Femur (tissue), 1 donor: ENCODE results near the gene SLC9A9.
A peak's percentile ranks its signal among the peaks of the same experiment; 100 is the strongest.

Experiments
- DNase-seq: peaks from one replicate; pipeline ENCODE4 v3.0.0-alpha.2; 2017

Gene SLC9A9

DNA sequence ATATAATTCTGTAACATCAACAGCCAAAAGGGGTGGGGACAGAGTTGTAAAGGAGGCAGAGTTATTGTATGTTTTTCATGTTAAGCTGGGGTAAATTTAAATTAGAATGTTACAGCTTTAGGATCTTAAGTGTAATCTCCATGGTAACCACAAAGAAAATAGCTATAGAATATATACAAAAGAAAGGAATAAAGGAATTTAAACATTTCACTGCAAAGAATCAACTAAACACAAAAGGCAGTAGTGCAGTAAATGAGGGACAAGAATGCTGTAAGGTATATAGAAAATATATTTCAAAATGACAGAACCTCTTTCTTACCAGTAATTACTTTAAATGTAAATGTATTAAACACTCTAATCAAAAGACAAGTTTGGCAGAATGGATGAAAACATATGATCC lies 361.7 kb downstream of the SLC9A9 start:
- DNase-seq = no peak

DNA sequence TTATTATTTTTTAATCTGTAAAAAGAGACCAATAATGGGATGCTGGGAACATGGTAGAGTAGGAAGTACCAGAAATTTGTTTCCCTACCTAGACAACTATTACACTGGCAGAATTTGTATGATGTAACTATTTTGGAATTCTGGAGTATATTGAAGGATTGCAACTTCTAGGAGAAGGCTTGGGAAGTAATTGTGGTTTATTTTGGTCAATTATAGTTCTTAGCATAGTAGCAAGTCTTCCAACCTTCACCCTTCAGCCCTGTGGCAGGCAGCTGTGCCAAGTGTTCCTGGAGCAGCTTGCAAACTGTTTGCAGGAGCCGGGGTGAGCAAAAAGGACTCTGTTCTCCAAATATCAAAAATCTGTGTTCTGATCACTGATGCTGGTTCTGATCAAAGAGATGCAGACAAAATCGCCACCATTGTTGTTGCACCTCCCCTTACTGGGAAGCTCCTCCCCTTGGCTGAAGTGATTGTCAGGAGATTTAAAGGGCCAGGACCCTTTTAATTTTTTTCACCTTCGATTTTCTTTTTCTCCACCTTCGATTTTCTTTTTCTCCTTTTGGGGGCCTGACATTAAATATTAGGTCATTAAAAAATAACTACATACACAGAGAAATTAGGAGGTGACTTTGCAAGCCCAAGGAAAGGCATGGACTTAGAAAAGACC lies 363.3 kb downstream of the SLC9A9 start:
- DNase-seq = no peak

DNA sequence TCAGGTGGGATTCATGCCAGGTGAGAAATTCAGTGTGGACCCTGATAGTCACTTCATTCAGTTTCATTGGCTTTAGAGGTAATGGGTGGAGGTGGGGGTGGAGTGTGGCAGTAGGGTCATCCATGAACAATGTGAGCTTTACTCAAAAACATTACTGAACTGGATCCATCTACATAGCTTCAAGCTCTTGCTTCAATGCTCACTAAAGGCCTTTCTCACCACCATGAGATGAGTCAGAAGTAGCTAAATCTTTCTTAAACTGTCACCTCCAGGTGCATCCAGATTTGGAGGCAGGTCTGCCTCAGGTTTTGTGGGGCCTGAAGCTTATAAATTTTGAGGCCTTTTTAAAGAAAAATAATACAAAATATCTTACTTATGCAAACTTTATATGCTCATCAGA lies 365.1 kb downstream of the SLC9A9 start:
- DNase-seq = no peak

DNA sequence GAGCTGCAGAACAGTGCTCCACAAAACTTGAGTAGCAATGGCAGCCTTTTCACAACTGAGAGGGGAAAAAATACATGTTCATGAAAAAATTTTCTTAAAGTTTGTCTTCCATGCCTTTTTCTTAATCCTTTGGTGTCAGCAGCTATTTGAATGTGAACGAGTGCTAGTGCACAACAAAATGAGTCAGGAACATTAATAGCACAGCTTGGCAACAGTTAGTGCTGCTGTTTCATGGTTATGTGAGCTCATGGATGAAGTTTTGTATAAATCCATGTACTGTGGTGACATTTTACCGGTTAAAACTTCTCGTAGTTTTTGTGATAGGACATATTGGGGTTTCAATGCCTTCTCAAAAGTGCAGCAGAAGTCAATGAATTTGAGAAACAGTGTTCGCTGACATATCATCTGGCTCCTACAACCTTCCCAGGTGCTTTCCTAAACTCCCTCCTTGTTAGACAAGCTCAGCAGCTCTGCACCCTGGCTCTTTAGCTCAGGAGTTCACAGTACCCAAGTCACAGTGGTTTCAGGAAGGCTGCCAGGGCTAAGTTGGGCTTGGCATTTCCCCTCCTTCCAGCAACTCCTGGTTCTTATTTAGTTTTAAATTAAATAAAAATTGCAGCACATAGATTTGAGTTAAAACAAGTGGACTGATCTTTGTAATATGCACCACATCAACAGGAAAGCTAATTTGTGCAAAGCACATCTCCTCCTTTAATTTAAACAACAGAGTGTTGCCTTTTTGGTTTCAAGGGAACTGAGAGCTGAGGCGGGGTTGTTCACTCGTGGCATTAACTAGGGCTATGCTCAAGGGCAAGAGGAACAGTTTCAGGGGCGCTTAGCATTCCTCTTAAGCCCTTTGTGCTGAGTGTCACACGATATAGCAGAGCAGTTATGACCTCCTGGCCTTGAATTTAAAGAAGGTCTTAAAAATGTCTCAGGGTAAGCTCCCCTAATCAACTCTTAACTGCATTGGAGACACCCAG lies 365.9 kb downstream of the SLC9A9 start:
- peak; percentile 46 for DNase-seq

DNA sequence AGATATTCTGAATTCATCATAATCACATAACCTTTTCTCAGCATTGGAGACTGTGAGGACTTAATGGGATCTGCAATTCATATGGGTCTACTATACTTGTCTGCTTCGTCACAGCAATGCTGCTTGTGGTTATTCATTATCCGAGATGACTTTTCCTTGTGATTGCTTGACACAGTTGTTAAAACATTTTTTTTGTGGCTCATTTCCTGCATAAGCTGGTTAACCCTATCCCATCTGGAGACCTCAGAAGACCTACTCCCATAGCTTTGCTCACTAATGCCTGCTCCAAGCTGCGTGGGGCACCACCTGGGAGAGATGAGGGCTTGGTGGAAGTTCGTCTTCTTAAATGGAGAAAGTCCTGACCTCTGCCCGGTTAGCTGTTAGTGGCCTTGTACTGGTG lies 367.9 kb downstream of the SLC9A9 start:
- no peak for DNase-seq

DNA sequence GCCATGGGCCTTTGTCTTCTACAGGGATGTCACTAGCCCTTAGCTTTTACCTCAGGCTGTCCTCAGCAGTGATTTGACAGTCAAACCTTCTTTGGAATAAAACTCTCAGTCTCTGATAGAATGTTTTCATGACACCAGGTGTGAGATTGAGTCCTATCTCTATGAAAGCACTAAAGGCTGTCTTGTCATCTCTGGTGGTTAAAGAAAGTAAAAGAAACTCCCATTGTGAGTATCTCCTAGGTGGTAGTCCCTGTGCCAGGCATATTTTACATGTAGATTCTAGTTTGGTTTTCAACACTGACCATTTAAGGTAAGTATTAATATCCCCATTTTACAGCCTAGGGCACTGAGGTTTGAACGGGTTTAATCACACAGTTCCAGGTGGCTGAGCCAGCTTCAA lies 368.5 kb downstream of the SLC9A9 start:
- no peak for DNase-seq

DNA sequence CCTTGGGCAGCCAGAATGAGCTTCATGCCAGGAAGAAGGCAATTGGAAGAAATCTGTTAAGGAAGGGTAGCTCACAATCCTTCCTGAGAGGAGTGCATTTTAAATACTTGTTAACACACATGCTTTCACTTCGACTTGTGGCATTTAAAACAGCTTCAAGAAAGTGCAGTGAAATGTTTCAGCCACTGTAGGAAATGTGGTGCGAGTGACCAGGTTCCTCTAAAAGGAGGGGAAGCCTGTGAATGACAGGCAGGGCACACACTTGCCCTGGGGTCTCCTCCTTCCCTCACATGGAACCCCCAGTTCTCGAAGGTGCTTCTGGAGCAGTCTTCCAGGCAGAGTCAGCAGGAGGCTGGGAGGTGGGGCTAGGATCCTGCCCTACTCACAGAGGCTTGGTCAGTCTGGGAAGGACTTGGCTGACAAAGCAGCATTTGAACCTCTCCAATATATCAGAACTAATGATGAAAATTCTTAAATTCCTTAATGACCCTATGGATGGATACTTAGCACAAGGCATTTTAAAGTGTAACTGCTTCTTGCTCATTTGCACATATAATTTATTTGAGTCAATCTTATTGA lies 370.1 kb downstream of the SLC9A9 start:
- DNase-seq = no peak

DNA sequence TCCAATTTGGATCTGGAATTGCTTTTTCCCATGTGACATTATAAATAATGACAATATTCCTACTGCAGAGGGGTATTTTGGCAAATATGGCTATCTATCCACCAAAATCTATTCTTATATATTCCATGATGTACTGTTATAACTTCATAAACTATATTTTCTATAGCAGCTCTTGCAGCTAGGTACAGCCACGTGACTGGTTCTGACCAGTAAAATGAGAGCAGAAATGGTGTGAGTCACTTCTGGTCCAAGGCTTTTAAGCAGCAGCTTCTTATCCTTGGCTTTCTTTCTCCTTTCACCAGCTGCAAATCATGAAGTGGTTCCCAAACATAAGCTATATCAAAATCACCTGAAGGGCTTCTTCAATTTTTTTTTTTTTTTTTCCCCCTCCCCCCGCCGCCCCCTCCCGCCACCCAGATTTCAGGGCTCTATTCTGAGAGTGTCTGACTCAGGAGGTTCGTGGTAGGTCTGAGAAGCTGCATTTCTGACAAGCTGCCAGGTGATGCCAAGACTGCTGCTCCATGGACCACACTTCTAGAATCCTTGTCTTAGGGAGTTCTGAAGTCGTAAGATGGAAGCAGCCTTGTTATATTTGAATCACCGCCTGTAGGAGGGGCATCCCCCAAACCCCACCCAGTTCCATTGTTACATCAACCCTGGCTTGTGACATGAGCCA lies 371.2 kb downstream of the SLC9A9 start:
- DNase-seq = no peak

DNA sequence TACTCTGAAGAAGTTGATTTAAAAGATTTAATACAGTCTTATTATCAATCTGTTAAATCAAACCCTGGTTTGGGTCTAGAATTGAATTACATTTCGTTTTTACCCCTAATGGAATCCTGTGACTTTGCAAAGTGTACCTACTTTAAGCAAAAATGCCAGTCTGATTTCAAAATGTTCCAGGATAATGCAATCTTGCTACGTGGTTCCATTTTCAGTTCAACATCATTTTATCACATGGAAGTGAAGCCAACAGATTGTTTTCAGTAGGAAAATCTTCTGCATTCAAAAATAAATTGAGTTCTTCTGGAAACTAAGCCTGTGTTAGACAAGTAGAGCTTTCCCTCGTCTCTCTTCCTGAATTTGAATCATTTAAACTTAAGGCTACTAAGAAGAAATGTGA lies 372.3 kb downstream of the SLC9A9 start:
- DNase-seq = no peak

DNA sequence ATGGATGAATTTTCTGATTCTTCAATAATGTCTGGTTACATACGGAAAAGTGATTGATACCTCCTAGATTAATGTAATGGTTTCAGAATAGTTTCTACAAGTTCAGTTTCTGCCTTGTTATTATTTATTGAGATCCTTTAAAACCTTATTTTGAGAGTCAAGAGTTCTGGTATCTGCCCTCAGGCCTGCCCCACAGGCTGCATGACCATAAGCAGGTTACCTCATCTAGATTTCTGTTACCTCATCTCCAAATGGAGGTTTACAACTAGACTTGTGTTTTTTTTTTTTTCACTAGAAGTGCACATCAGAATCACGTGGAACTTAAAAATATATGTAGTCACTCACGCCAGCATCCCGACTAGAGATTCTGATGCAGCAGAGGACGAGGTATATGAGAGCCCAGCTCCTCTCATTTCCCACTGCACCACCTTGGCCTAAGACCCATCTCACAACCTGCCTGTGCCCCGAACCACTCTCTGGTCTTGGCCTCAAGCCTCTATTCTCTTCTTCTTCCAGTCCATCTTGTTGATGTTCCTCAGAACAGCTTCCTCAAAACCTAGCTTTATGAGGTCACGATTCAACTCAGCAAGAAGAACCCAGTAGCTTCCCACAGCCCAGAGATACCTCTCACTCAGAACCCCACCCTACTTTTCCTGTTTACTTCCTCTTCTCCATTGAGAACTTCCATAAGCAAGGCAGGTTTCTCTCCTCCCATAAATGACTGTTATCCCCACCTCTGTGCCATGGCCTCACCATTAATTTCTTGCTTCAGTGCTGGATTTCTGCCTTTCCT lies 375.3 kb downstream of the SLC9A9 start:
- no peak for DNase-seq

DNA sequence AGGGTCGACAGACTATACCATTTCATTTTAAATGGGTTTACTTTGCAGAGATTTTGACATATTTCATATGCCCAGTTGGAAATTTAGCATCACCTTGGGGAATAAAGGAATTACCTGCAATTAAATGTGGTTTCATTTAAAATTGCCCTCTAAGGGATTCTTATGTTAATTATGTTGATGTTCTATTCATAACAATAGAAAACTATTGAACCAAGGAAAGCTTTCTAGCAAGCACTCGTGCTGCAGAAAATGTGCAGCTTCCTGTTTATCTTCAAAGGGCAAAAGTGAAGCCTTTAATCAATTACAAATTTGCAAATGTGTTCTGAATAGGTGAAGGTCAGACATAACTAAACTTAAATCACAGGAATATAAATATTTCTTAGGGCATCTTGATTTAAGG lies 376.6 kb downstream of the SLC9A9 start:
- DNase-seq = no peak

DNA sequence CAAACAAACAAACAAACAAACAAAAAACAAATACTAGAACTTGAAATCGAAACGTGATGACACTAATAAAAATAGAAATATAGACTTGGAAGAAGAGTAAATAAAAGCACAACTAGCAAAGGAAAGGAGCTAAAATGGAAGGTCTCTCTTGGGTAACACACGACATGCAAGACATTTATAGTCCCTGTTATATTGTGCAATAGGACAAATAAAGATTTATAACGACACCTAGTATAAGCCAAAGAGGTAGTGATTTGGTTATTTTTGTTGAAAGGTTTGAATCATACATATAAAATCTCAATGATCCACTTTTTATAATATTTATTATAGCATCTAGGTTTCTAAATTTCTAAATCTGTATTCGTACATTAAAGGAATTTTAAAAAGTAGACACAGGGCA lies 379.1 kb downstream of the SLC9A9 start:
- no peak for DNase-seq

DNA sequence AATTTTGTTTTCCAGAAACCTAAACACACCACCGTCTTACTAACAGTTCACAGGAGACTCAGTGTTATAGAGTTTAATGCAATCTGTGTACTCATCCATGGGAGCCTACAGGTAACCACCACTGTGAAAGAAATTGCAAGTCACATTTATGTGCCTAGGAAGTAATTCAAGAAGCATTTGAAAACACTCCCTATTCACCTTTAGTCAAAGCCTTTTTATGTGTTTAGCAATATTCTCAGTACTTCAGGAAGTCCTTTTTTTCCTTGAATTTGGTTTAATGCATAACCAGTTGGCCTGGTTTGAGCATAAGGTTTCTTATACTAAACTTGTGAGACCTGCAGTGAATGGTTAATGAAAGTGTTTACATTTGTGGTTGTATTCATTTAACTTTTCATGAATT lies 382.6 kb downstream of the SLC9A9 start:
- DNase-seq = no peak

DNA sequence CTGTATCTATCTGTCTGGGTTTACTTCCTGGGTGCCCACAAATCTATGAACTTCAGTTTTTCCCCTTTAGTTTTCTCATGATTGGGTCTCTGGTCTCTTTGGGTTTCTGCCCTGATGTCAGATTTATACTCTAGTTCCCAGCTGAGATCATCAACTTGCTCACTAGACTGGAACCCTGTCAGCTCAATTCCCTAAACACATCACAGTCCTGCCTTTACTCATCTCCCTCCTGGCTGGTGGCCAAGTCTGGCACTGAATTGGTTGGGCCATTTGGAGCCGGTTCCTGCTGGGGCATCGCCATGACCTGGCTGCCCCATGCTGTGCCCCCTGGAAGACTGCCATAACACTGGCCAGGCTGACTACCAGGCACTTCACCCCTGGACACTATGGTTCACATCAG lies 383.4 kb downstream of the SLC9A9 start:
- no peak for DNase-seq

DNA sequence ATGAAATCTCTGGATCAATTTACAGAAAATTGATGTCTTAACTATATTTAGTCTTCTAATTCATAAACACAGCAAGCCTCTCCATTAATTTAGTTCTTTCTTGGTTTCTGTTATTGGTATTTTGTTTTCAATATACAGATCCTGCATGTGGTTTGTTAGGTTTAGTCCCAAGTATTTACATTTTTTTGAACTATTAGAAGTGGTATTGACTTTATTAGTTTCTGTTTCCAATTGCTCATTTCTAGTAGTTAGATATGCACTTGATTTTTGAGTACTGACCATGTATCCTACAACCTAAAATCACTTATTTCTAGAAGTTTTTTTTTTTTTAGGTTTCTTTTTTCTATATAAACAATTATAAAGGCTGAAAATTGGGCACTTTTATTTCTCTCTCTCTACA lies 392.8 kb downstream of the SLC9A9 start:
- DNase-seq = no peak

DNA sequence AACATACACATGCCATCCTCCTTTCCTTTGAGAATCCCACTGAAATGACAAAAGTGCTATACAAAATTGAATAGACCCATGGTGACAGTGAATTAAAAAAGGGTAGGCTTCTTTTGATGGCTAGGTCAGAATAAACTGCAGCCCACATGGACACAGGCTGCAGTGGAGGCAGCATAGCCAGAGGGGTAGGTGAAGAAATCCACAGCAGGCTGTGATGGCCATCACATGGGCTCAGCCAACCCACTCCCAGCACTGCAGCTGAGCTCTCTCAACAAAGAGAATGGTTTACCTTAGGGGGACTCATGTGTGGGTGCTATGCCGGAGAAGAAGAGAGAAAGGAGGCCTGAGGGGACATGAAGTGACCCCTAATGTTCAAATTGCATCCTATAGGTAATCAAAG lies 397.6 kb downstream of the SLC9A9 start:
- no peak for DNase-seq

DNA sequence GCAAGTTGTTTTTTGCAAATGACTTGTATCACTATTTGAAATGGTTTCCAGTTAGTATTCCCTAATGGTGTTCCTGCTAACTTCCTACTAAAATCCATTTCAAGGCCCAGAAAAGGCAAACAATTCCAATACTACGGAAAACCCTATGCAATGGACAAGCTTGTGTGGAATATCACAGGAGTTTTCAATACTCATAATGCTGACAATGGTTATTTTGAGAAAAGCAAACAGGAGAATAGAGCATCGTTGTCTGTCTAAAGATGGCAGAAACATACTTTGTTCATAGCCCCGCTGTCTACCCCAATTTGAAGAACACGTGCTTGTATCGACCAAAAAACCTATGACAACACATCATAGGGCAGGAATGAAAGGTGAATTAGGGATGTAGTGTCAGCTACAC lies 400.8 kb downstream of the SLC9A9 start:
- DNase-seq = no peak

DNA sequence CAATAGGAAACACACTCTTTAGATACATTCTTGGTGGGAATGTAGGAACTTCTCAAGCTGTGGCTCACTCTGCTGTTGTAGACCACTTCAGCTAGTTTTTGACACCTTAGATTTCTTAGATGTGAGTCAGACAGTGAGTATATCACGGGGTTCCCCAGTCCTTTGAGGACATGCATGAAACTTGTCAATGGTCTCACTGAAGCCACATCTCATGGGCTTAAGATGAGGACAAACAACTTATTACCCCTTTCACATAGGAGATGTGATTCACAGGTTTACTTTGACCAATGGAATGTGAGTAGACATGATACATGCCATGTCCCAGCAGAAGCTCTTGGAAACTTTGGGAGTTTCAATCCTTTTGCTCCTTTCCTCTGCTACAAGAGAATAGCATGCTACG lies 403.1 kb downstream of the SLC9A9 start:
- DNase-seq = no peak

DNA sequence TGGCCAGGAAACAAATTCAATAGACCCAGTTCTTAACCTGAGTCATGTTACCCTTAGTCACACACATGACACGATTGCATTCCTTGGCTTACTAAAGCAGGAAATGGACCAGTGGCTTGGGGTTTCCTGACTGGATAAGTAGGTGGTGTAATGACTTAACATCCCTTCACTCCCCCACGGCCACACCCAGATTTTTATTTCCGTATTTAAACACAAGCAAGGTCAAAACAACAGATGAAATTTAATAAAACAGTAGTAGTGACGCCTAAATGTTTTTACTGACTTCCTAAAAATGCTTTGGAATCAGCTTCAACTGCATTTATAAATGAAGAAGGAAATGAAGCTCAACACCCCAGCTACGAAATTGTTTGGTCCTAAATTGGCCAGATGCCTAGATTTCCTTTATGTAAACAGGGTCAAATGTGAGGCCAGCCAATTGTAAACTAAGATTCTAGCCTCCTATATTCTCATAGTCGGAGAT lies 404.4 kb downstream of the SLC9A9 start:
- DNase-seq = peak; percentile 51

DNA sequence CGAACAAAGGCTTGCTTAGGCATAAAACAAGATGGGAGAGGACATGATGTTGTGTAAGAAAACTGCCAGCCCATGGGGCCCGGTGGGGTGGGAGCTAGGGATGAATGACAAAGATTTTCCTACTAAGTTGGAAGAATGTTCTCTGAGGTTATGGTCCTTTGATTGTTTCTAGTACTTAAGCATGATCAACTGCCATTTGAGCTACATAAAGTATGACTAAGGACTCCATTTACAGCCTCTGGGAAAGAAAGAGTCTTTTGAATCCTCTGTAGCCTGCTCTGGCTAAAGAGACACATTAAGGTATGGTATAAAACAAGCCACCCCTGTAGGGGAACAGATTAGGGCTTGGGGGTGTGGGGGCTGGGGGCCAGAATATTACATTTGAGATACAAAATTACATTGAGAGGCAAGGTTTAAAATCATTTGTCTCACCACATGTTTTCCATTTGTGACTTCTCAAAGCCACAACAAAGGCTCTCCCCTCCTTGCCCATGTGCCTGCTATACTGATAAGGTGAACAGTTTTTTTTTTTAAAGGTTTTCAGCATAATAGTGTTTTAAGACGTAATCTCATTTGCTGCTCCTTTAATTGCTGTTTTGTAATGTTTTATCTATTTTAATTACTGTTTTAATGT lies 405.3 kb downstream of the SLC9A9 start:
- no peak for DNase-seq

DNA sequence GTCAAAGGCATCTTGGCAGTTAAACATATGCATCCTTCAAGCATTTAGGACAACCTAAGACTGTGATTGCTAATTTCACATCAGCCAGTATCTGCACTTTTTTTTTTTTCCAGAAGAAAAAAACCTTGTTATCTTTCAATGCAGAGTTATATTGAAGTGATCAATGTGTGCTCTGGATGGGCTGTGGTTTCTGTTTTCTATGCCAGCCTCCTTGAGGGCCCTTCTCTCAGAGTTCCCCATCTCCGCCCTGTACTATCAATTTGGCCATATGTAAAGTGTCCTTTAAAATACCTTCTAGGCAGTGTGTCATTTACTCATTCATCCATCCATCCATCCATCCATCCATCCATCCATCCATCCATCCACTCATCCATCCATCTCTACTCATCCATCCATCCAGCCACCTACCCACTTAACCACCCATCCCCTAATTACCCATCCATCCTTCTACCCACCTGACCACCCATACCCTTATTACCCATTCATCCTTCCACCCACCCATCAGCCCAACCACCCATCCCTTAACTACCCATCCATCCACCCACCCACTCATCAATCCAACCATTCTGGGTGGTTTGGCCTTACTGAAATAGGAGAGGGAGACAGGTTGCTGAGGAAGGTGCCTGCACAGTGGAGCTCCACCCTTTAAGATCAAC lies 406.6 kb downstream of the SLC9A9 start:
- no peak for DNase-seq
